CD4-positive, CD25-positive, alpha-beta regulatory T cell (primary cell): ENCODE data around the gene IFIT2. TPM values are rescaled to one million over a fixed set of nuclear protein-coding genes. Genes with fewer than 3 reads are reported as not detected.
A peak's percentile ranks its signal among the peaks of the same experiment; 100 is the strongest.
"Not testable (repeated sequence)": the region's sequence is repeated elsewhere in the genome, so short reads cannot be mapped to it uniquely, and the experiment has no call there.

Experiments used
- ATAC-seq, 2 donors: fragments of 150-1000 bp; cut with Tn5 transposase; one replicate each; pipeline ENCODE4 v1.10.0; 2021; ENCODE audit warnings: low read depth in 2 of 2, moderate number of reproducible peaks in 2 of 2, moderate library complexity in 1 of 2
- DNase-seq, 3 donors: peaks; one replicate each; pipeline versions ENCODE4 v3.0.0 to v3.0.0-alpha.2; 2012 to 2022; ENCODE audit warnings: mixed read lengths in 1 of 3
- H3K27ac ChIP-seq: one replicate; pipeline ENCODE4 v1.7.0; 2013; ENCODE audit warnings: mild to moderate bottlenecking, low read length; ENCODE audit not compliant: insufficient read depth, poor library complexity, severe bottlenecking
- H3K27me3 ChIP-seq: one replicate; pipeline ENCODE4 v1.7.0; 2013; ENCODE audit warnings: low read length; ENCODE audit not compliant: control insufficient read depth, insufficient read depth
- H3K36me3 ChIP-seq: one replicate; pipeline ENCODE4 v1.7.0; 2013; ENCODE audit warnings: mild to moderate bottlenecking, low read length, moderate library complexity; ENCODE audit not compliant: control insufficient read depth, insufficient read depth
- H3K4me1 ChIP-seq: 2 replicates; pipeline ENCODE4 v1.7.0; 2013; ENCODE audit warnings: mild to moderate bottlenecking, low read length; ENCODE audit not compliant: insufficient read depth, control insufficient read depth, poor library complexity, severe bottlenecking
- H3K4me3 ChIP-seq: one replicate; pipeline ENCODE4 v1.7.0; 2013; ENCODE audit warnings: low read depth, mild to moderate bottlenecking, low read length, moderate library complexity
- H3K9me3 ChIP-seq, 2 experiments: 1 replicate in 1 of 2; 2 replicates in 1 of 2; pipeline ENCODE4 v1.7.0; 2013; ENCODE audit warnings: low read length in 2 of 2, mild to moderate bottlenecking in 1 of 2, moderate library complexity in 1 of 2; ENCODE audit not compliant: control insufficient read depth in 2 of 2
- H3K27ac Mint-ChIP-seq, 3 donors: one replicate each; pipeline ENCODE4 v1.8.0; 2020 to 2022; ENCODE audit warnings: mild to moderate bottlenecking in 3 of 3, mixed read lengths in 3 of 3, moderate library complexity in 2 of 3
- H3K27me3 Mint-ChIP-seq: one replicate; pipeline ENCODE4 v1.8.0; 2022; ENCODE audit warnings: mild to moderate bottlenecking, mixed read lengths
- H3K36me3 Mint-ChIP-seq: one replicate; pipeline ENCODE4 v1.8.0; 2020; ENCODE audit warnings: mixed read lengths
- H3K4me1 Mint-ChIP-seq, 4 donors: one replicate each; pipeline ENCODE4 v1.8.0; 2020 to 2022; ENCODE audit warnings: mixed read lengths in 4 of 4, mild to moderate bottlenecking in 1 of 4
- H3K4me3 Mint-ChIP-seq, 4 donors: one replicate each; pipeline ENCODE4 v1.8.0; 2020 to 2022; ENCODE audit warnings: mild to moderate bottlenecking in 4 of 4, mixed read lengths in 4 of 4, moderate library complexity in 3 of 4
- H3K9me3 Mint-ChIP-seq, 7 donors: one replicate each; pipeline ENCODE4 v1.8.0; 2020 to 2022; ENCODE audit warnings: mixed read lengths in 7 of 7, mild to moderate bottlenecking in 3 of 7, moderate library complexity in 2 of 7
- polyA plus RNA-seq, 4 donors: library from polyadenylated mRNA; unstranded; fragments of 300-500 nt; fragmentation: Illumina TruSeq; gene quantifications; one replicate each; pipeline ENCODE4 v1.2.3, GENCODE V29; 2021
- total RNA-seq: library from RNA; stranded (reverse); gene quantifications from one replicate; pipeline ENCODE4 v1.2.3, GENCODE V29; 2022

The IFIT2 gene
- total and polyA plus RNA-seq, 5 donors from 2014 or later = 3.6 to 10.0 (median 4.7) TPM

GRCh38 chr10:89327803-89328441 lies 26.1 kb downstream of the IFIT2 start, which contains the start of gene IFIT3:
IFIT3 (plus strand) TSS chr10:89327997; CDS start chr10:89328074, 77 bp downstream.
- peak within 1 kb of the TSS; percentile 96 for H3K4me3 ChIP-seq
- H3K9me3 ChIP-seq = no peaks in the 10 kb centered on the region
- H3K27me3 ChIP-seq = no peaks in the 10 kb centered on the region
- Mint-ChIP-seq H3K36me3 (no peaks in the 10 kb centered on the region), H3K4me3 (peak within 1 kb of the TSS; percentile 84 to 95 (median 88)), H3K27ac (peak within 1 kb of the TSS; percentile 71 to 88 (median 85)), H3K4me1 (peaks cover 20 to 58% (median 40%) of the 10 kb centered on the region in 4 donors), H3K9me3 (peaks cover 0 to 3% (median 0%) of the 10 kb centered on the region in 7 donors), H3K27me3 (peaks cover 9% of the 10 kb centered on the region)
- peaks cover 34% of the 10 kb centered on the region for H3K4me1 ChIP-seq
- H3K27ac ChIP-seq = peak within 1 kb of the TSS; percentile 47
- DNase-seq = peak in 2 of 3 donors; percentile 23 to 74
- ATAC-seq = peak; percentile 49 to 63
- H3K36me3 ChIP-seq = no peaks in the 10 kb centered on the region

GRCh38 chr10:89329151-89329550 lies 27.3 kb downstream of the IFIT2 start:
- Mint-ChIP-seq H3K9me3 (peaks cover 0 to 2% (median 0%) of the 10 kb centered on the region in 7 donors), H3K36me3 (no peaks in the 10 kb centered on the region), H3K27me3 (peaks cover 9% of the 10 kb centered on the region), H3K4me3 (peak overlapping the region; percentile 84 to 95 (median 88)), H3K27ac (peak overlapping the region; percentile 4 to 90 (median 61)), H3K4me1 (peaks cover 23 to 70% (median 48%) of the 10 kb centered on the region in 4 donors)
- Histone ChIP-seq H3K27me3 (no peaks in the 10 kb centered on the region), H3K36me3 (no peaks in the 10 kb centered on the region), H3K4me3 (no peak overlapping the region), H3K27ac (no peak overlapping the region), H3K9me3 (no peaks in the 10 kb centered on the region), H3K4me1 (peaks cover 46% of the 10 kb centered on the region)
- ATAC-seq (no peak), DNase-seq (no peak)

GRCh38 chr10:89330014-89330413 lies 28.2 kb downstream of the IFIT2 start:
- not testable (repeated sequence) for DNase-seq, H3K27ac ChIP-seq, H3K27me3 ChIP-seq, H3K27me3 Mint-ChIP-seq, ATAC-seq, H3K9me3 Mint-ChIP-seq, H3K36me3 Mint-ChIP-seq, H3K36me3 ChIP-seq, H3K9me3 ChIP-seq
- H3K4me3 ChIP-seq = peak overlapping the region; percentile 17
- Mint-ChIP-seq H3K27ac (peak overlapping the region; percentile 38 to 90 (median 61)), H3K4me3 (peak overlapping the region in 3 of 4 donors; percentile 6 to 95 (median 84)), H3K4me1 (peaks cover 25 to 76% (median 50%) of the 10 kb centered on the region in 4 donors)
- H3K4me1 ChIP-seq = peaks cover 54% of the 10 kb centered on the region

GRCh38 chr10:89330537-89331212 lies 28.8 kb downstream of the IFIT2 start:
- no peaks in the 10 kb centered on the region for H3K9me3 Mint-ChIP-seq
- peak overlapping the region; percentile 14 for H3K27ac ChIP-seq
- H3K27ac Mint-ChIP-seq = peak overlapping the region; percentile 61 to 72 (median 67)
- ATAC-seq (no peak), DNase-seq (no peak)
- H3K36me3 ChIP-seq = no peaks in the 10 kb centered on the region
- H3K27me3 ChIP-seq = no peaks in the 10 kb centered on the region
- peak overlapping the region; percentile 19 to 95 (median 52) for H3K4me3 Mint-ChIP-seq
- peaks cover 56% of the 10 kb centered on the region for H3K4me1 ChIP-seq
- peak overlapping the region; percentile 17 for H3K4me3 ChIP-seq
- no peaks in the 10 kb centered on the region for H3K9me3 ChIP-seq
- H3K27me3 Mint-ChIP-seq = peaks cover 9% of the 10 kb centered on the region
- H3K36me3 Mint-ChIP-seq = no peaks in the 10 kb centered on the region
- H3K4me1 Mint-ChIP-seq = peaks cover 27 to 83% (median 55%) of the 10 kb centered on the region in 4 donors

GRCh38 chr10:89331487-89332122 lies 29.8 kb downstream of the IFIT2 start:
- not testable (repeated sequence) for H3K27me3 ChIP-seq, H3K27me3 Mint-ChIP-seq, H3K9me3 ChIP-seq, ATAC-seq, H3K36me3 ChIP-seq, H3K9me3 Mint-ChIP-seq, DNase-seq, H3K36me3 Mint-ChIP-seq
- Histone ChIP-seq H3K27ac (peak overlapping the region; percentile 75), H3K4me3 (peak overlapping the region; percentile 95), H3K4me1 (peaks cover 60% of the 10 kb centered on the region)
- Mint-ChIP-seq H3K4me3 (peak overlapping the region; percentile 71 to 95 (median 86)), H3K4me1 (peaks cover 27 to 90% (median 62%) of the 10 kb centered on the region in 4 donors), H3K27ac (peak overlapping the region; percentile 82 to 96 (median 95))

GRCh38 chr10:89332123-89332633 lies 30.3 kb downstream of the IFIT2 start:
- Mint-ChIP-seq H3K4me3 (peak overlapping the region; percentile 71 to 95 (median 86)), H3K27ac (peak overlapping the region; percentile 82 to 96 (median 95)), H3K36me3 (no peaks in the 10 kb centered on the region), H3K27me3 (peaks cover 9% of the 10 kb centered on the region), H3K4me1 (peaks cover 27 to 92% (median 63%) of the 10 kb centered on the region in 4 donors), H3K9me3 (no peaks in the 10 kb centered on the region)
- peak; percentile 26 to 31 for ATAC-seq
- H3K36me3 ChIP-seq = no peaks in the 10 kb centered on the region
- H3K27ac ChIP-seq = peak overlapping the region; percentile 75
- H3K4me1 ChIP-seq = peaks cover 64% of the 10 kb centered on the region
- H3K27me3 ChIP-seq = no peaks in the 10 kb centered on the region
- peak overlapping the region; percentile 95 for H3K4me3 ChIP-seq
- peak; percentile 10 to 84 (median 58) for DNase-seq
- H3K9me3 ChIP-seq = no peaks in the 10 kb centered on the region

GRCh38 chr10:89335226-89335625 lies 33.4 kb downstream of the IFIT2 start:
- Histone ChIP-seq H3K4me1 (peaks cover 51% of the 10 kb centered on the region), H3K27ac (no peak overlapping the region), H3K27me3 (no peaks in the 10 kb centered on the region), H3K4me3 (no peak overlapping the region), H3K36me3 (peaks cover 17% of the 10 kb centered on the region), H3K9me3 (no peaks in the 10 kb centered on the region)
- Mint-ChIP-seq H3K36me3 (peaks cover 18% of the 10 kb centered on the region), H3K4me3 (no peak overlapping the region), H3K27me3 (no peaks in the 10 kb centered on the region), H3K27ac (peak overlapping the region in 1 of 3 donors; percentile 96), H3K4me1 (peaks cover 10 to 70% (median 52%) of the 10 kb centered on the region in 4 donors), H3K9me3 (no peaks in the 10 kb centered on the region)
- ATAC-seq (no peak), DNase-seq (no peak)
